Smooth muscle cell (in vitro differentiated cells): ENCODE results near the gene UBE2N. TPM values are rescaled to one million over a fixed set of nuclear protein-coding genes. Genes with fewer than 3 reads are reported as not detected.
"Not testable (repeated sequence)": the region's sequence is repeated elsewhere in the genome, so short reads cannot be mapped to it uniquely, and the experiment has no call there.

ENCODE experiments used
- DNase-seq: peaks from one replicate; lab custom pipeline; 2025; ENCODE audit not compliant: unreplicated experiment; lab: John Stamatoyannopoulos, UW
- H2AFZ ChIP-seq: fragments of 200-600 bp; sonication (generic); 2 replicates; pipeline ENCODE4 v1.6.0; 2016; ENCODE audit warnings: antibody characterized with exemption, low read depth, mild to moderate bottlenecking
- H3F3A ChIP-seq: fragments of 200-600 bp; sonication (generic); 2 replicates; pipeline ENCODE4 v1.6.0; 2017; ENCODE audit warnings: antibody characterized with exemption, low read depth
- H3K27ac ChIP-seq: fragments of 200-600 bp; sonication (generic); 2 replicates; pipeline ENCODE4 v1.5.1; 2016; ENCODE audit warnings: low read depth, mild to moderate bottlenecking
- H3K27me3 ChIP-seq: fragments of 200-600 bp; sonication (generic); 2 replicates; pipeline ENCODE4 v1.6.1; 2016; ENCODE audit warnings: low read depth, mild to moderate bottlenecking
- H3K36me3 ChIP-seq: fragments of 200-600 bp; sonication (generic); 2 replicates; pipeline ENCODE4 v1.5.1; 2016; ENCODE audit warnings: low read depth
- H3K4me1 ChIP-seq: fragments of 200-600 bp; sonication (generic); 2 replicates; pipeline ENCODE4 v1.5.1; 2016; ENCODE audit warnings: low read depth
- H3K4me2 ChIP-seq: fragments of 200-600 bp; sonication (generic); 2 replicates; pipeline ENCODE4 v1.6.0; 2016; ENCODE audit warnings: mild to moderate bottlenecking
- H3K4me3 ChIP-seq: fragments of 200-600 bp; sonication (generic); 2 replicates; pipeline ENCODE4 v1.5.1; 2016; ENCODE audit warnings: mild to moderate bottlenecking
- H3K79me2 ChIP-seq: fragments of 200-600 bp; sonication (generic); 2 replicates; pipeline ENCODE4 v1.6.0; 2016; ENCODE audit warnings: low read depth, mild to moderate bottlenecking
- H3K9ac ChIP-seq: fragments of 200-600 bp; sonication (generic); 2 replicates; pipeline ENCODE4 v1.6.0; 2016; ENCODE audit warnings: low read depth
- H3K9me3 ChIP-seq: fragments of 200-600 bp; sonication (generic); replicated peaks from 2 replicates; pipeline ENCODE4 v1.5.1; 2016; ENCODE audit warnings: low read depth
- H4K20me1 ChIP-seq: fragments of 200-600 bp; sonication (generic); 2 replicates; pipeline ENCODE4 v1.6.0; 2016; ENCODE audit warnings: low read depth
- WGBS: methylation state at CpG from one replicate; pipeline ENCODE4 v1.1.7; 2016; ENCODE audit warnings: low lambda C conversion rate; 5-methylcytosine and 5-hydroxymethylcytosine counted together
- polyA plus RNA-seq: library from polyadenylated mRNA; unstranded; fragments of >200 nt; fragmentation: Nextera tagmentation; extraction: Ambion mirVana; gene quantifications from 2 replicates; pipeline ENCODE4 v1.2.1, GENCODE V29; 2016
- total RNA-seq: library from RNA; depleted of rRNA; stranded (reverse); fragments of >200 nt; gene quantifications from 2 replicates; pipeline ENCODE4 v1.2.3, GENCODE V29; 2014
- TF ChIP-seq, protein P1 (sequence below): fragments of 200-600 bp; sonication (generic); IDR thresholded peaks from 2 replicates; pipeline ENCODE4 v1.5.1; 2017; ENCODE audit warnings: borderline replicate concordance, mild to moderate bottlenecking, antibody characterized with exemption; ENCODE audit not compliant: insufficient read depth, poor library complexity, severe bottlenecking

Gene UBE2N
- total and polyA plus RNA-seq, 2 experiments from 2014 or later = 61.3 to 111 TPM

DNA sequence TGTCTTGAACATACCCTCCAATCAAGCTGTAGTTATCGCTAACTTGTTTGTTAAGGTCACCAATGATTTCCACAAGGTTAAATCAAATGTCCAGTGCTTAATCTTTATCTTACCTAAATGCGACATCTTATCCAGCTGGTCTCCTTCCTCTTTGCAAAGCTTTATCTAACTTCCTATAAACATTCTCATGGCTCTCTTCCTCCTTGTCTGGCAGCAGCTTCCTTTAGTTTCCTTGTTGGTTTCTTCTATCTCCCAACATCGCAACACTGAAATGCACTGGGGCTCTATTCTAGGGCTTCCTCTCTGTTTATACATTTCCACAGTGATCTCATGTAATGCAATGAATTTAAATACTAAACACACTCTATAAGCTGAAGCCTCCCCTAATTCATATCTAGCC is 28.7 kb downstream of the UBE2N start:
- WGBS = 80% methylated on average over 3 of the region's 3 CpGs

DNA sequence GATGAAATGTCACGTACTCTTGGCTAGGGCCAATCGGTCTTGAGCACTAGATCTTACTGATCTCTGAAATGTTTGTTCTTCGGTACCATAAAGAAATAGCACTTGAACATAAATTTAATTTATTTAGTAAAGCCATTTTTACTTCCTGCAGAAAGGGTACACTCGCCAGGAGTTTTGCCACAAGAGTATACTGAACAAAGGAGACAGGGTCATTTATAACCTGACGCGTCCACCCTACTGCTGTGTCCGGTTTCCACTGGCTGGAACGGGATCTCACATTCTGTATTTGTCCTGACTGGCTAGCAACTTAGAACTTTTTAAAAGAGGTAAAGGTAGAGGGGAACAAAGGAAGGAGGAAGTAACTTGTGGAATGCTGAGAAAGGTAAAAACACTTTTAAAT is 29.4 kb downstream of the UBE2N start:
- Histone ChIP-seq H3K4me1 (peaks cover 12% of the 10 kb centered on the region), H3K79me2 (peaks cover 76% of the 10 kb centered on the region), H3F3A (peaks cover 26% of the 10 kb centered on the region), H4K20me1 (peaks cover 22% of the 10 kb centered on the region)
- DNase-seq, H3K9ac ChIP-seq, H2AFZ ChIP-seq, H3K27me3 ChIP-seq, H3K36me3 ChIP-seq, H3K27ac ChIP-seq, H3K9me3 ChIP-seq, H3K4me2 ChIP-seq, H3K4me3 ChIP-seq: not testable (repeated sequence)
- WGBS = 96% methylated on average over 8 of the region's 8 CpGs

More for the DNA sequence above, 28.7 kb downstream of the UBE2N start:
- Histone ChIP-seq H3K27ac (peak overlapping the region; percentile 6), H4K20me1 (peaks cover 25% of the 10 kb centered on the region), H3K4me1 (peaks cover 12% of the 10 kb centered on the region), H3K4me2 (no peak overlapping the region), H3K4me3 (no peak overlapping the region), H3K36me3 (no peaks in the 10 kb centered on the region), H3K79me2 (peaks cover 83% of the 10 kb centered on the region), H3K9ac (no peak overlapping the region), H3F3A (peaks cover 26% of the 10 kb centered on the region), H2AFZ (no peak overlapping the region), H3K9me3 (no peaks in the 10 kb centered on the region), H3K27me3 (no peaks in the 10 kb centered on the region)
- TF ChIP-seq, protein P1, sequence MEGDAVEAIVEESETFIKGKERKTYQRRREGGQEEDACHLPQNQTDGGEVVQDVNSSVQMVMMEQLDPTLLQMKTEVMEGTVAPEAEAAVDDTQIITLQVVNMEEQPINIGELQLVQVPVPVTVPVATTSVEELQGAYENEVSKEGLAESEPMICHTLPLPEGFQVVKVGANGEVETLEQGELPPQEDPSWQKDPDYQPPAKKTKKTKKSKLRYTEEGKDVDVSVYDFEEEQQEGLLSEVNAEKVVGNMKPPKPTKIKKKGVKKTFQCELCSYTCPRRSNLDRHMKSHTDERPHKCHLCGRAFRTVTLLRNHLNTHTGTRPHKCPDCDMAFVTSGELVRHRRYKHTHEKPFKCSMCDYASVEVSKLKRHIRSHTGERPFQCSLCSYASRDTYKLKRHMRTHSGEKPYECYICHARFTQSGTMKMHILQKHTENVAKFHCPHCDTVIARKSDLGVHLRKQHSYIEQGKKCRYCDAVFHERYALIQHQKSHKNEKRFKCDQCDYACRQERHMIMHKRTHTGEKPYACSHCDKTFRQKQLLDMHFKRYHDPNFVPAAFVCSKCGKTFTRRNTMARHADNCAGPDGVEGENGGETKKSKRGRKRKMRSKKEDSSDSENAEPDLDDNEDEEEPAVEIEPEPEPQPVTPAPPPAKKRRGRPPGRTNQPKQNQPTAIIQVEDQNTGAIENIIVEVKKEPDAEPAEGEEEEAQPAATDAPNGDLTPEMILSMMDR = no peak
- DNase-seq = no peak

DNA sequence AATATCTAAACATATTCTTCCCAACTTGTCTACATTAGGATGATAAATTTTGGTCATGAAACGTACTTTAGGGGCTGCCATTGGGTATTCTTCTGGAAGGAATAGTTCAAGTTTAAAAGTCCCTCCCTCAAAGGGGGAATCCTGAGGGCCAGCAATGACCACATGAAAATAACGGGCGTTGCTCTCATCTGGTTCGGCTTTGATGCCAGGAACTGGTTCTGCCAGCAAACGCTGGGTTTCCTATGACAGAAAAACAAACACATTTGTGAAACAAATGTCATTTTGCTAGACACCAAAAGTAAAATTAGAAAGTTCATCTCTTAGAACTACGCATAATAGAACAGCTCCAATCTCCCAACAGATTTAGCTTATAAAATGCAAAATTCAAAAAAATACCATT is 30.7 kb downstream of the UBE2N start:
- not testable (repeated sequence) for H3K27me3 ChIP-seq, H3K4me3 ChIP-seq, H3K9ac ChIP-seq, H2AFZ ChIP-seq, H3K9me3 ChIP-seq, H3K36me3 ChIP-seq, H3K4me2 ChIP-seq, DNase-seq
- Histone ChIP-seq H3F3A (peaks cover 30% of the 10 kb centered on the region), H3K4me1 (peaks cover 12% of the 10 kb centered on the region), H4K20me1 (peaks cover 13% of the 10 kb centered on the region), H3K27ac (peak overlapping the region; percentile 15), H3K79me2 (peaks cover 66% of the 10 kb centered on the region)
- WGBS = 65% methylated on average over 6 of the region's 6 CpGs

DNA sequence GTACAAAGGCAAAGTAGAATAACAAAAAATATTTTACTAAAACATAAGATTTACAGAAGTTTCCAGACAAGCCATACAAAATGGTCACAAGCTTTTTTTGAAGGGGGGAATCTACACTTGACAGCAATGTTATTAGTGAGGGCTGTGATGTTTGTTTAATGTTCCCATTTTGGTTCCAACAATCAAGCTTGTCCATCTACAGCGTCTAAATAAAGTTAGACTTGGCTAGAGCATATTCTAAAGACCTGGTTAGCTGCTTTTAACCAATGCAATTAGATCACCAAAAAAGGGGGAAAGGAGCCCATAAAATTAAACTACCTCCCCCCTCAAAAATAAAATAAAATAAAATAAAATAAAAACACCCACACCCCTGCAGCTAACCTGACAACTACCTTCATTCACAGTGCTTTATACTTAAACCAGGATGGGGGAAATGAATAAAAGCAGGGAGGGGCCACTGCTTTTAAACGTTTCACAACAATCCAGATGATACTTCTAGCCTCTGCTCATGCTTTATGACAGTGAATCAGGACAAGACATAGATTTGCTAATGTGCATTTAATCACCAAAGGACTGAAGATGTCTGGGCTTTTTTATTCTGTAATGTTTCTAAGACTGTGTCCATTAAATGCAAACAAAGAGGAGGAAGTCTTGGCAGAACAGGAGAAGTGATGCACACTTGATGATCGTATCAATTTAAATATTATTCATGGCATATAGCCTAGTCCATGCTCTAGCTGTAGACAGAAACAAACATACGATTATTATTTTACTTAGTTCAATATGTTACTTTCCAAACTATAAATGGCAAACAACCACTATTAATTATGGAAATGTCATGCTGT is 32.2 kb downstream of the UBE2N start:
- H3K9ac ChIP-seq, H3K4me3 ChIP-seq, H3K4me1 ChIP-seq, H3K4me2 ChIP-seq, H3K36me3 ChIP-seq, H3K27ac ChIP-seq, H3K27me3 ChIP-seq, H3K9me3 ChIP-seq, DNase-seq, H2AFZ ChIP-seq: not testable (repeated sequence)
- peaks cover 13% of the 10 kb centered on the region for H4K20me1 ChIP-seq
- H3F3A ChIP-seq = peaks cover 23% of the 10 kb centered on the region
- peaks cover 53% of the 10 kb centered on the region for H3K79me2 ChIP-seq
- WGBS = 91% methylated on average over 4 of the region's 4 CpGs

DNA sequence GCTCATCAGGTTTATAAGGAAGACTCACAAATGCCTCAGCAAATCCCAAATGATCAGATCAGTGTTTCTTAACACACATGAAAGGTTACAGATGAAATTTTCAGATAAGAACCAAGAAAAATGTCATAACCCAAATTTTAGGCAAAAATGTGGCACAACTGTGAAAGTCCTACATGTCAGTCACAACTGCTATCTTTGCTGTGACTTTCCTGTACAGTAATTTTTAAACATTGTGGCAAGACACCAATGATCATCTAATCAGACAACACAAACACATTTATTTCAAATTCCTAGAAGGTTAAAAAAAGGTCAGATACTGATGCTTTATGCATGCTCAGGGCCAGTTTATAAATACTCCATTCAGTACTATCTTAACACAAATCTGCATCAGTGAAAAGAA is 32.9 kb downstream of the UBE2N start:
- H3F3A ChIP-seq = peaks cover 25% of the 10 kb centered on the region
- no peak overlapping the region for H3K4me2 ChIP-seq
- H4K20me1 ChIP-seq = peaks cover 13% of the 10 kb centered on the region
- H3K9me3 ChIP-seq = no peaks in the 10 kb centered on the region
- H3K4me3 ChIP-seq = no peak overlapping the region
- H3K4me1 ChIP-seq = no peaks in the 10 kb centered on the region
- TF ChIP-seq, protein P1 = no peak
- H3K79me2 ChIP-seq = peaks cover 45% of the 10 kb centered on the region
- no peaks in the 10 kb centered on the region for H3K27me3 ChIP-seq
- DNase-seq = no peak
- H2AFZ ChIP-seq = no peak overlapping the region
- no peak overlapping the region for H3K9ac ChIP-seq
- peaks cover 5% of the 10 kb centered on the region for H3K36me3 ChIP-seq
- H3K27ac ChIP-seq = no peak overlapping the region
